GM21737 (cell line): ENCODE data around the gene MTCL3.

Experiments
- ATAC-seq: cut with Tn5 transposase; IDR thresholded peaks from one replicate; pipeline ENCODE4 v1.9.1; 2021; ENCODE audit warnings: mild to moderate bottlenecking, moderate library complexity; ENCODE audit not compliant: unreplicated experiment

MTCL3 gene

DNA sequence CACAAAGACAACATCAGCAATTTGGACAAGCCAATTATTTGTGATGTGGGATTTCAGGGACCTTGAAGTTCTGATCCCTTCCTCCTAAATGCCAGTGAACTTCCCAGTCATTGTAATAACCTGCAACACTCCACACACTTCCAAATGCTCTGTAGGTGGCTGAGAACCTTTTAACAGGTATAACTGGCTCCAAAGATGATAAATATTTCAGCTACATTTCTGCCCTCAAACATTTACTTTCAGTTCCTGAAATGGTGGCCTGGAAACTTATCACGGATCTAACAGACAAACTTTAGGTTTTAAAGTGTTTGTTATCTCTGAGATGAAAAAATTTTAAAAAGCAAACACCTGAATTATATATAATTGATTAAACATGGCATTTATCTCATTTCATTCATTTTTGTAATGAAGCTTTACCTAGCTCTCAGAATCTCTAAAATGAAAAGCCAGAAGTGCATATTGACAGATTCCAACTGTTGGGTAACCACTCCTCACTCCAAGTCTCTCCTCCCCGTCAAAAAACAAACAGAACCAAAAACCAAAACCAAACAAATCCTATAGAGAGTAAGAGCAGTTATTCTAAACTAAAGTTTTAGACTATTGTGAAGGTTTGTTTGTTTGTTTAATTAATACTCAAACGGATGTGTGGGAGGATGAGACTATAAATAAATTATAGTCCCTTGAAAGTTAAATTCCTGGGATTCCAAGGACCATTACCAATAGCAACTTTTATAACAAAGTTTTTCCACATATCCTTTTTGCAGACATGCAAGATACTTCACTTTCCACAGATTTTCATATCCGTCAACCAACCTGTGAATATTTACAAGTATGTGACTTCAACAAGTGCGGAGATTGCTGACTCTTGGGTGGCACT is 47.5 kb downstream of the MTCL3 start:
- no peak for ATAC-seq

DNA sequence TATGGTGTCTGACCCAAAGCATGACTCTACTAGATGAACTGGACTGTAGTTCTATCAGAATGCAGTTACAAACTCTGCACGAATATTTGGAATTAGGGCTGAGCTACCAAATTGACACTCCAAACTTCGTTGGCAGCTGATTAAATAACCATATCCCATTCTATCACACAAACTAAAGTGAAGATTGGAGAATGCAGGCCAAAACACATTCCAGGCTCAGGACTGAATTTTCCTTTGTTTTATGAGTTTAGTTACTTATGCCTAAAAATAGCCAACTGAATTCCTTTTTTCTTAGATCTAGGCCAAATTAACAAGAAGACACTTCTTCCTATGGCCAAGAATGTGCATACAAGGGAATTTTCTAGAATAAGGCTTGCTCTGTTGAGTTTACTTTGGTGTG is 50.2 kb downstream of the MTCL3 start:
- ATAC-seq, result no peak

DNA sequence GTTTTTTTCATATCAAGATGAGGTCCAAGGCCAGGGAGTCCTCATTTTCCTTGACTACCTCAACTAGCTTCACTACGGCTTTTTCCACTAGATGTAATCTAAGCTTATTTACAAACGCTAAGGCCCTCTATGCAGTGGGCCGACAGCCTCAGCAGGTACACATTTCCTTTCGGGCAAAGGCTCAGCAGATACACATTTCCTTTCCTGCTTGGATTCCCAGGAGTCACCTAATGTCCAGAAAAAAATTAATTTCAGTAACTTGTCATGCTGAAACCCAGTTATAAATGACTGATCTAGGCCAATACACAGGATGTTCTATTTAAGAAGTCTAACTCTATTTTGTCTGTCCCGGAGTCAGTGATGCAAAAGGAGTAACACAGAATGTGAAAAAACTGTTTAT is 52.7 kb downstream of the MTCL3 start:
- ATAC-seq, result no peak

DNA sequence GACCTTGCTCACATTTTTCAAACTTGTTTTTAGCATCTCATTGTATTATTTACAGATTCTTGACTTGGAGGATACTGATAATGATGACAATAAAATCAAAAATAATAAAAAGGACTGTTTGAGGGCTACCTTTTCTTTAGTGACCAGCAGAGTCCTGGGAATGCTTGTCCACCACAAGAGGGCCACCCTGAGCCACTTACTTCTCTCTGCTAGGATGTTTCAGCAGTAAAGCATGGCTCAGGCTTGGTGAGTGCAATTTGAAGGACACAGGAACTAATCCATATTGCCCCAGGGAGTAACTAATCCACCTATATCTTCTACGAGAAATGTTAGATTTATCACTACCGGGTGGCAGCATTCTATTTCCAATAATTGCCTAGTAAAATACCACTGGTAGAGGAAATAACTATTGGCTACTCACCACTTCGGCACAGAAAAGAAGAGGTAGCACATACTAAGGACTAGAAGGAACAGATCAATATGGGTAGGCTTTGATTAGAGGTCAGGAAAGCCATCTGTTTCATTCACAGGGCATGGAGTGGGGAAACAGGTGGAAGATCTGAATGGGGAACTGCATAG is 54.2 kb downstream of the MTCL3 start:
- ATAC-seq, result peak; percentile 85

DNA sequence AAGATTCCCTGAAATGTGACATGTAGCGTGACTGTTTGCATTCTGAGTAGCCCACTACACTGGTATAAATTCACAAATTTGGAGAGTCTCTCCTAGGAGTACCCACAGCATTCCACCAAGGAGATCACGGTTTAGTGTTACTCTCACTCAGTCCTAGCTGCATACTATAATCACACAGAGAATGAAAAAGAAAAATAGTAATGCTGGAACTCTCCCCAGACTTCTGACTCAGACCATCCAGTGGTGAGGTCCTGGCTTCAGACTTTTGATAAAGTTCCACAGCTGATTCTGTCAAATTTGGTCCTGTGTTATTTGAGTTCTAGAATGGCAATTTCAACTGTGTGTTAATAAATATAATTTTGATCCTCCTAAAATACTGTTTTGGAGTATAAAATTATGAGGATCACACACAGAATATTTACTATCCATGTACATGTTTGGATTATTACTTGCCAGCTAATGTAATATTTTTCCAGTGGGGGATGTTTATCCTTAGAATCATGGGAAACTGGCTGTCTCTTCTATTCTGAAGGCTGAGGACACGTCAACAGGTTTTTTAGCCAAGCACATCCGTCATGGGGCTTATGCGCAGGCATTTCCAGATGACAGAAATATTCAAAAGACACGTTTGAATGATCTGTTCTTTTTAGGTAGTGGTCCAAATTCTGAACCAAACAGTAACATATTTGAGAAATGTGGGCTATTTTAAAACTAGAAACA is 54.8 kb downstream of the MTCL3 start:
- no peak for ATAC-seq

DNA sequence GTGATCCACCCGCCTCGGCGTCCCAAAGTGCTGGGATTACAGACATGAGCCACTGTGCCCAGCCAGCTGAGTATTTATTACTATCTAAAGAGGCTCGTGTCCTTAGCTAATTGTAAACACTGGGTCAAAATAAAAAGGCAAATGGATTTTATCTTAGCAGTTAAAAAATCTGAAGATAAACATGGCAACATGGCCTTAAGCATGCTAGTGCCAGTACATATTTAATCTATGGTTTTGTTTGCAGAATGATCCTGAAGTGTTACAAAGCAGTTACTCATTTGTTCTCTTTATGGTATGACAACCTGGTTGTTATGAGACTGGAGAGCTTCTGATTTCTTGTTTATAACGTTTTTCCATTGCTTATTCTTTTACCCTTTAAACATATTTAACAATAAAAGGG is 56.1 kb downstream of the MTCL3 start:
- no peak for ATAC-seq

DNA sequence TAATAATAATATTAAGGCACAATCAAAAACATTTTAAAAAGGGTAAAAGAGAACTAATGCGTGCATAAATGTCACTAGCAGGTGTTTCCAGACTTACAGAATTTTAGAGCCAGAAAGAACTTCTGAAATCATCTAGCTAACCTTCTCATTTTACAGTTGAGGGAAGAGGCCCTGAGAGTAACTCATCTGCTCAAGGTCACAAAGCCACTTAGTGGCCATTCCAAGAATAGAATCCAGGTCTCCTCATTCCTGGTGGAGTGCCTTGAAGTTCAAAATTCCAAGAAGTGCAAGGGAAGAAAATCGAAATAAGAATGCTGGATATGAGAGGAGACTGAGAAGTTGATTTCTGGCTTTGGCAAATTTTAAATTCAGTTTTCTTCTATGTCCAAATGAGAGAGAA is 56.8 kb downstream of the MTCL3 start:
- ATAC-seq, result no peak

DNA sequence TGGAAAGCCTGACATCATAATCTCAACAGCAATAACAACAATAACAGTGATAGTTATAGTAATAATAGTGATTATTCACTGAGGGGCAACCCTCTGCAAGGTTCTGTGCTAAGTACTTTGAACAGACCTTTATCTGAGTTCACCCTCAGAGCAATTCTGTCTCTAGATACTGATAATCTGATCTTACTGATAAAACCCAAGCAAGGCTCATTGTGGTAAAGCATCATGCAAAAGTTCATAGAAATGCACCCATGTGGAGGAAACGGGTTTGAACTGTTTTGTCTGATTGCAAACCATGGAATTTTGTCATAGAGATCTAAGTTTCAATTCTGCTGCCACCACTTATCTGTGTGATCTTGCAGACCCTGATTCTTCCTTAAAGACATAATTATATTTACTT is 58.7 kb downstream of the MTCL3 start:
- no peak for ATAC-seq

DNA sequence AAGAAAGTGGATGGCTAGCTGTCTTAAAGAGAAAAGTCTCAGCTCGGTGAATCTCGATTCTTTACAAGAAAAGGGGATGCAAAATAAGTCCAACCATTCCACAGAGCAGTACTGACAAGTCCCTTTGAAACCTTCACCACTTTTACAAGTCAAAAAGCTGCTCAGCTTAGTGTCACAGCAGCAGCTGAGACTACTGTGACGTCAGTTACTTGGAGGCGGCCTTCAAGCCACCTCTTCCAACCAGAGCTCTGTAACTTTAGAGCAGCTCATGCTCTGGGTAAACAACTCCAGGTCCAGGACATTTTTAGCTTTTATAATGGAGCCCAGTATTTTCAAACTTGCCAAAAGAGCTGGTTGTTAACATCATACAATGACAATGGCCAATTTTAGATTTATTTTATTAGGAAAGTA is 59.9 kb downstream of the MTCL3 start, which contains the start of gene KIAA0408:
Gene KIAA0408 (minus strand): TSS at position 159 of the 411 bp plus-strand sequence. CDS start 5,408 bp downstream, outside the sequence.
- ATAC-seq, result no peak

DNA sequence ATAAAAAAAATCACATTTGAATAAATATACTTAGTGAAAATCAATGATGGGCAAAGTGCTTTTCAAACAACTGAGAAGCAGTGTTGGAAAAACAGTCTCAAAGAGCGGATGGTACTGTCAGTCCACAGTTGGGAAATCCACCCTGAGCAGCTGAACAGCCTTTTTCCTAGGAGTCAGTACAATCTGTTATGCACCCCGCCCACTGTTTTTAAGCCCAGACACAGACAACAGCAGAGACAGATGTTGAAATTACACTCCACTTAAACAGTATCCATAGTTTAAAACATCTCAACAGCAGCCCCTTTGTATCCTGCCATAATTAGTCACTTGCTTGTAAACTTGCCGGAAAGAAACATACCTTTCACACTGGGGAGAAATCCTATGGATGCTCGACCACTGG is 60.3 kb downstream of the MTCL3 start:
- no peak for ATAC-seq

DNA sequence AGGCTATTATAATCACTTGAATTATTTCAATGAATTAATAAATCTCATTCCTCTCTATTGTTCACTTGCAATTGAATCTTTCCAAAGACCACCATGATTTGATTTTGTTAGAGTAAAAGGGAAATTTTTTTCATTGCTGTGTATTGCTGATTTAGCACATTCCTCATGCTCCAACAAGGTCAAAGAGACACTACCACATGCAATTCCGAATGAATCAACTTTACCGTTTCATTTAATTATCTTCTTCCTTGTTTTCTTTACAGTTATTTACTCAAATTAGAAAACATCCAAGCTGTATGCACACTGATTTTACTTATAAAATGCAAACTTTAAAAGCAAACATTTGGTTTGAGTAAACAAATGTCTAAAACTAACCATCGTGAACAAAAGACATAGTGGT is 60.9 kb downstream of the MTCL3 start:
- no peak for ATAC-seq

DNA sequence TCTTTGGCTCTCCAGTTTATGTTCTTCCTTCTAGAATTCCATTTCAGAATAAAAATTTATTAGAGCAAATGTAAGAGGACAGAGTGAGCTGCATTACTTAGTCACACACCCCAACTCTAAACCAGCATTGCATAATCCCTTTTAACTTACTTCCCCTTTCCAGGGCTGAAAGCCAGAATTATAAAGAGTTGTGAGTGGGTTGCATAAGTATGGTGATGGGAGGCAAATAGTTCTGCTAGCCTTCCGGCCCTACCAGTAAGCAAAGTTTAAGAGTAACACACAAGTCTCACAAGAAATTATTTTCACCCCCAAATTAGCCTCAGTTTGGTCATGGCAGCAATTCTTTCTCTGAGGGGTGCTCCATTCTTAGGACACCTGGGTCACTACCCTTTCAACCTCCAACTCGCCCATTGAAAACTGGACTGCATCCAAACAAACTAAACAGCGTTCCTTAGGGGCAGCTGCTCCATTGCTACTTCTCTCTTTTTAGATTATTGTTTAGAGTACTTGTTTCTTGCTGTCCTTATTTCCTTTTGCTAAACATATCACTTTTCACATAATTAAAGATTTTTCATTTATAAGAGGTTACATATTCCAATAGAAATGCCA is 61.6 kb downstream of the MTCL3 start:
- ATAC-seq, result no peak

DNA sequence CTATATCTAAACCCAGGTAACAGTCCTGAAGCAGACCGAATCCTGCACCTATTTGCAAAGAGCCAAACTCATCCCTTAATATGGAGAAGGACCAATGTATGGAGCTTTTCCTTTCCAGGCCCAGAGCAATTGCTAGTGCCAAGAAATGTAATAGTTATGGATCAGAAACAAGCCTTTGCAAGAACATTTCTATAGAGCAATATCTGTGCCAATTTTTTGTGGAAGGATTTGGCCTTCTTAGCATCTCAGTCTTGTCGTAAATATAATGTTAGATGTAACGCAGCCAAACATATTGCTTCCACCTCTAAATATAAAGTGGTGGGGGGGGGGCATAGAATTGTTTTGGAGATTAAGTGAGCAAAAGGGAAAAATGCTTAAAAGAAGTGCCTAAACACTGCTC is 62.7 kb downstream of the MTCL3 start:
- no peak for ATAC-seq

DNA sequence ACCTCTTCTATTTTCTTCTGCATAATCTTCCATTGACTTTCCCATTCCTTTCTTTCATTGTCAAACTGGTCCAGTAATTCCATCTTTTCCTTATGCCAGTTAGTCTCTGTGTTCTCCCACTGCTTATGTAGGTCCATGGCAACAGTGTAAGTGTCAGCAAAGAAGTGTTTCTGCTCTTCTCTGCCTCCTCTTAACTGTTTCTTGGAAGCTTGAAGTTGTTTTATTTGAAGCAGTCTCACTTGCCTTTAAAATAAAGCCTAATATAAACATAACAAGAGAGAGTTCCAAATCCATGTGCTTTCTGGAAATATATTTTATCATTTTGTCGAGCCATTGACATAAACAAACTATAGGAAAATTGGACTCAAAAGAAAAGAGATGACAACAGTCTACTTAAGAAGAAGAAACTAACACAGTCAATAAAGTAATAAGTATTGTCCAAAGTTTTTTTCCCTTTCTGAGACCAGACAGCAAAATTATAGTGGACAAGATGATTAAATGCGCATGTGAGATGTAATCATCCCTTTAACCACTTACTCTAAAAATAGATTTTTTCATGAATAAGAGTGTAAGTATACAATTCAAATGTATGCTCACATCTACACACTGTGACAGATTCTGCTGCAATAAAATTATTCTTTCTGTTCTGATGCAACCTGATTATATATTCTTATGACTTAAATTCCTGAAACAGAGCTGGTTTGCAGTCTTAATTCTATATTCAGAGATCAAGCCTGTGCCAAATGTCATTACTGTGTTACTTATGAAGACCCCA is 65.1 kb downstream of the MTCL3 start:
- ATAC-seq, result no peak

DNA sequence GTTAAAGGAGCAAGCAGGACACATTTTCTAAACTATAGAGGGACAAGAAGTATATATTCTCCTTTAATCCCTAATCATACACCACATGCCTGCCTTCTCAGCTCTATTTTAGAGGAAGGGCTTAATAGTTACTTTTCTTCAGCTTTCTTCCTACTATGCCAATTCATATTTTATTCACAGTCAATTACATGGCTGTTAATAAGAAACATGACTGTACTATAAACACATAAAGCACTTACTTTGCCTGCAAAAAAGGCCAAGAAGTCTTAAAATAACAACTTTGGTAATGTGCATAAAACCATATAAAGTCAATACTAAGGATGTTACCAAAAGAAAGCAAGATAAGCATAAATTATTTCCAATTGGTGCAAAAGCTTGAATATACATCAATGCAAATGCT is 66.3 kb downstream of the MTCL3 start:
- no peak for ATAC-seq

DNA sequence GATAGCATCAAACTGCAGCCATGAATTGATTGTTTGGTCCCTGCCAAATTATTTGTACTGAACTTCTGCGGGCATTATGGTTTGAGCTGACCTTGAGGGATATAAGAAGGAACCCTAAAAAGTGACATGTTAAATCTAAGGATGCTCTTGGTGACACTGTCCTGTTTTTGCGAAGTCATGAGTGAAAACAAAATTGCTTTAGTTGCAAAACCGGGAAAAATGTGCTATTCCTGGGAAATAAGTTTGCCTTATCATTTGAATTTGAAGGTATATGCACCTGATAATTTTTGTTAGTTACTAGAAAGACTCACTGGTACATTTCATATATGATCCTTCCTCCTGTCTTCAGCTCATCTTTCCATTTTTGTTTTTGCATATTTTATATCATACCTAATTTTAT is 67.7 kb downstream of the MTCL3 start:
- no peak for ATAC-seq

DNA sequence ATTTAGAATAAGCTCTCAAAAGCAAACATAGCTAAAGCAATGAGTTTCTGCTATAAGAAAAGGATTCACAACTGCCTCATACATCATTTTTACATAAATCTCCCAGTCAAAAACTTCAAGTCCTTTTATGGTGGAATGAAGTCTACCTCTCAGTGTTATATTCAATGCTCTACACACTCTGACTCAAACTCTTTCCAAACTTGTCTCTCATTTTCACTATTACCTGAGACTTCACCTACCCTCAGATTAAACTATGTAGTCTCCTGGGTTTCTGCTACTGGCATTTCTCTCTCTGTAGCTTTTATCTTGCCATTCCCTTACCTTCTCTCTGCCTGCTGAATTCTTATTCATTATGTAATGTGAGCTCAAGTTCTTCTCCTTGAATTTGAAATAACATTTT is 71.4 kb downstream of the MTCL3 start:
- ATAC-seq, result no peak

DNA sequence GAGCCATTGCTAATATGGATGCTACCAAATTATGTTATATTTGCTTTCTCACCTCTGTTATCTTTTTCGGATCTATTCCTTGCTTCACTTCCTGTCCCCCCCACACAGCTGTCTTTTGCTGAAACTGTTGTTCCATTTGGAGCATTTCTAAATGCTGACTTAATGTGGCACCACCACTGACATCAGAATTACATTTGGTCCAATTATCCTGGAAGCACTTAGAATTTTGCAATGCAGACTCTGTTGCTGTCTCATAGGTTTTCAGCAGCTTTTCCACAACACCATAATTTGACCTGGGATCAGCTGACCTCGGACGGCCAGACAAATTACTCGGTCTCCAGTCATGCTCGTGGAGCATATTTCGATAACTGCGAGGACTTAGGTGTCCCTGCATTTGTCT is 72.8 kb downstream of the MTCL3 start:
- ATAC-seq, result no peak

DNA sequence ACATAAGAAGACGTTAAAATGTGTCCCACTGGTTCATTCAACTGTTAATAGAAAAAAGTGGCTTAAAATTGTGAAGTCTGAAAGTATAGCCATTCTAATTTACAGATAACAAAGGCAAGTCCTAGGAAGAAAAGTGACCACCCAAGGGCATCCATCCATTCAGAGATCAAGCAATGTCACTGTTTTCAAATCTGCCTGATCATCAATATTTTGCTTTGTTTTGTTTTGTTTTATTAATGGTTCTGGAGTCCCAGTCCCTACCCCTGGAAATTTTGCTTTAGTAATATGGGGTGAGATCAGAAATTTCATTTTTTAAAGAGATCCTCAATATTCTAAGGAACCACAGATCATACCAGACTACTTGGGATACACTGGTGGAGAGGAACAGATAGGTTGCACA is 77.3 kb downstream of the MTCL3 start:
- ATAC-seq, result no peak

DNA sequence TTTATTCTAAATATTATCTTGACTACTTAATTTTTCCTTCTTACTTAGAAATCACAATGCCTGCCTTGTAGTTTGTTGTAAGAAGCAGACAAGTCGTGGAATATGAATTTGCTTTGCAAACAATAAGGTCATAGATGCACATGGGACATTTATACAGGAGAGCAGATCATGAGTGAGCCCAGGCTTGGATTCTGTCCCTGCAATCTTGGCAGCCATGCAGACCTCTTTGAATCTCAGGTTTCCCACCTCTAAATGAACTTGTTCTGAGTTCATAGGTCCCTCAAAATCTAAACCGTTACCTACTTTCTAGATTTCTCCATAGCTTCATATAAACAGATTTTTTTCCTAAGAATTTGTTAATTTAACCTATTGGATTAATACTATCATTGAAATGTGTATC is 79.4 kb downstream of the MTCL3 start:
- ATAC-seq, result no peak
